WTC11 (cell line): Measurements from ENCODE around the gene PRXL2B.

ENCODE experiments used
- CTCF ChIP-seq: fragments of 200-600 bp; IDR thresholded peaks from 2 replicates; pipeline ENCODE4 v1.8.0; 2022; ENCODE audit warnings: antibody characterized with exemption
- ESRRA ChIP-seq: sonication (generic); formaldehyde crosslinking; IDR thresholded peaks from 2 replicates; pipeline ENCODE4 v1.8.1; 2022; ENCODE audit warnings: mild to moderate bottlenecking, missing genetic modification reagents, borderline replicate concordance
- NFE2L1 ChIP-seq: sonication (generic); formaldehyde crosslinking; IDR thresholded peaks from 2 replicates; pipeline ENCODE4 v1.8.1; 2023; ENCODE audit warnings: missing genetic modification reagents
- NR3C1 ChIP-seq: sonication (generic); formaldehyde crosslinking; conservative IDR thresholded peaks from 2 replicates; pipeline ENCODE4 v1.8.1; 2023; ENCODE audit warnings: low read depth, mild to moderate bottlenecking, missing genetic modification reagents
- OVOL2 ChIP-seq: fragments of 250-450 bp; sonication (Bioruptor Pico); IDR thresholded peaks from 2 replicates; pipeline ENCODE4 v1.9.0; 2021; ENCODE audit warnings: mild to moderate bottlenecking, borderline replicate concordance
- SP1 ChIP-seq: sonication (generic); formaldehyde crosslinking; conservative IDR thresholded peaks from 2 replicates; pipeline ENCODE4 v1.8.1; 2022; ENCODE audit warnings: missing genetic modification reagents
- ZNF263 ChIP-seq: sonication (generic); formaldehyde crosslinking; IDR thresholded peaks from 2 replicates; pipeline ENCODE4 v1.8.1; 2022; ENCODE audit warnings: low read depth, mild to moderate bottlenecking, moderate library complexity, missing genetic modification reagents
- ZNF416 ChIP-seq: fragments of 250-450 bp; sonication (Bioruptor Pico); IDR thresholded peaks from 2 replicates; pipeline ENCODE4 v1.9.0; 2021; ENCODE audit warnings: mild to moderate bottlenecking, inconsistent platforms
- TF ChIP-seq, protein P1 (sequence below): sonication (generic); formaldehyde crosslinking; IDR thresholded peaks from 2 replicates; pipeline ENCODE4 v1.8.0; 2022; ENCODE audit warnings: mild to moderate bottlenecking, missing genetic modification reagents

DNA sequence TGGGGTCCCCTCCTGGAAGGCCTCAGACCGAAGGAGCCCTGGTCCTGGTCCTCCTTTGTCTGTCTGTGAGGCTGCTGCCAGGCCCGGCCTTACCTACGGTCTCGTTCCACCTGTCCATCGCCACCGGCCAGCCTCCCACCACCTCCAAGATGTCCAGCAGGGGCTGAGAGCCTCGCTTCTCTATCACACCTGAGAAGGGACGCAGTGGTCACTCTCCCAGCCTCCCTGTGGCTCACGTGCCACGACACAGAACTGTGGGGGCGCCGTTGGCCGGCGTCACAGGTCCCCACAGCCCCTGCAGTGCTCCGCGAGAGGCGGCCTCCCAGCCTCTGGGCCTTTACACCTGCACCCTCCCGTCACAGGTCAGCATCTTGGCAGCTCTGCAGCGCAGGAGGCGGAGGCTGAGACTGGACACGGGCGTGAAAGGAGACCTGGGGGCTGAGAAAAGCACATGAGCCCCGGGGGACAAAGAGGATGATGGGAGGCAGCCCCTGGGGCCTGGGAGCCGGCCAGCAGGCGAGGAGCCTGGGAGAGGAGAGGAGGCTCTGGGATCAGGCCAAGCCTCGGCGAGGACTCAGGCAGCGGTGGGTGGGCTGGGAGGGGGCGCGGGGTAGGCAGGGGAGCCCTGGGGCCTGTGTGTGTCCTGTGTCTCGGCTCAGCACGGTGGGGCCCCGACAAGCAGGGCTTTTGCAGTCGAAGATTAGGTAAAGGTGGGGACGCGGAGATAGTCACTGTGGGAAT, 20.5 kb downstream of the PRXL2B start:
- TF ChIP-seq OVOL2 (CRISPR knock-in tag) (no peak), ESRRA (no peak), ZNF416 (no peak), SP1 (no peak), ZNF263 (CRISPR knock-in tag) (no peak), NR3C1 (CRISPR knock-in tag) (no peak), NFE2L1 (CRISPR knock-in tag) (no peak), CTCF (no peak)
- TF ChIP-seq, protein P1, sequence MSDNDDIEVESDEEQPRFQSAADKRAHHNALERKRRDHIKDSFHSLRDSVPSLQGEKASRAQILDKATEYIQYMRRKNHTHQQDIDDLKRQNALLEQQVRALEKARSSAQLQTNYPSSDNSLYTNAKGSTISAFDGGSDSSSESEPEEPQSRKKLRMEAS (CRISPR knock-in tag) = no peak
